Measurements from ENCODE around the gene DENND1A. TPM values are rescaled to one million over a fixed set of nuclear protein-coding genes. Genes with fewer than 3 reads are reported as not detected.

DENND1A gene
- polyA plus RNA-seq, 1 experiment, result 16.2 TPM

GRCh38 chr9:123955637-123956036, 25.7 kb upstream of the DENND1A start:
- no peak for TF ChIP-seq CTCF (IDR thresholded peaks at IDR 0.05; ENCODE audit: low read depth, low read length)
- ChIA-PET POLR2A (no interaction called here), CTCF (interaction anchor here (0.6 kb wide), 1 partner anchor 278 kb away, joined by 4 read pairs; no protein-coding TSS in a partner anchor)

GRCh38 chr9:123954518-123955280, 24.8 kb upstream of the DENND1A start:
- no peak for DNase-seq (ENCODE audit: low read depth, low spot score)
- ChIA-PET POLR2A (no interaction called here), CTCF (no interaction called here)
- H3K4me3 ChIP-seq (ENCODE audit: low read depth, low read length), result no peak overlapping the region
- peaks cover 2% of the 10 kb centered on the region; the same call in 1 of the 2 replicates for H3K9me3 ChIP-seq (ENCODE audit: control insufficient read depth, insufficient read depth, low read length)
- peaks cover 16% of the 10 kb centered on the region for H3K27me3 ChIP-seq (ENCODE audit: control insufficient read depth, insufficient read depth, low read length)
- H3K27ac ChIP-seq (ENCODE audit: low read depth, low read length), result no peak overlapping the region
- no peak for TF ChIP-seq CTCF (IDR thresholded peaks at IDR 0.05; ENCODE audit: low read depth, low read length)

More at GRCh38 chr9:123955637-123956036, 25.7 kb upstream of the DENND1A start:
- no peak overlapping the region for H3K27ac ChIP-seq (ENCODE audit: low read depth, low read length)
- no peak overlapping the region for H3K4me3 ChIP-seq (ENCODE audit: low read depth, low read length)
- no peak for DNase-seq (ENCODE audit: low read depth, low spot score)
- peaks cover 19% of the 10 kb centered on the region for H3K27me3 ChIP-seq (ENCODE audit: control insufficient read depth, insufficient read depth, low read length)
- H3K9me3 ChIP-seq (ENCODE audit: control insufficient read depth, insufficient read depth, low read length), result peaks cover 2% of the 10 kb centered on the region; the same call in 1 of the 2 replicates

DNA sequence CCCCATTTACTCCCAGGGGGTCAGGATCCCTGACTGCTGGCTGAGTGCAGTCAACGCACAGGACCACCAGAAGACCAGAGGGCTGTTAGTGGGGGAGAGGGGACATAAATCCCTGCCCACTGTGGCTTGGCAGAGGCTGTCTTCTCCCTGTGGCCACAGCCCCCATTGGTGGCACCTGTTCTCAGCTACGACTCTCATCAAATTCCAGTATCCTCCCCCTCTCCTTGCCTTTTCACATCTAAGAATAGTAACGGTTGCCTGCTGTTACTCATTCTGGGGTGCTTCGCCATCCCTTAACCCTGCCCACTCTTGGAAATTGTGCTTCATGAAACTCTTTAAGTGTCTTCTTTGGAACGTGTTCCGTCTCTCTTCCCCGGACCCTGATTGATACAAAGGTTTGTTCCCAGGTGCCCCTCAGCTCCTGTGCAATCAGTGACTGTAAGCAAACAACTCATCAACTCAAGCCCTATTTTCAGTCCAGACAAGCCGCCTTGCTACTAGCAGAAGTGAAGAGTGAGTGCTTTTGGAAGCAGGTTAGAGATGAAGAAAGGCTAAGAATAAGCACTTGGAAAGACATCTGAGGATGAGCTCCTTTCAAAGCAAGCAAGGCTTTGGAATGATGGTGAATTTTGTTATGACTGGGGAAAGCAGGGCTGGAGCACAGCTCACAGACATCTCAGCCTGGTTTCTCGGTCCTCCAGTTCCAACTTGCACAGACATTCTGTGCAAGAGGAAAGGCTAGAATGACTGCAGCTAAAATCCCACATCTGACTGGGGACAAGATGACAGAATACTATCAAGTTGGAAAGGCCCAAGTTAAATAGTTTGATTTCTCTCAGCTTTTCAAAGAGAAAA, 22.9 kb upstream of the DENND1A start:
- no peak for DNase-seq (ENCODE audit: low read depth, low spot score)
- no peak overlapping the region for H3K4me3 ChIP-seq (ENCODE audit: low read depth, low read length)
- CTCF ChIA-PET, result no interaction called here
- POLR2A ChIA-PET, result interaction anchor here (0.6 kb wide), 1 partner anchor 311 kb away, joined by 3 read pairs; no protein-coding TSS in a partner anchor
- no peaks in the 10 kb centered on the region for H3K9me3 ChIP-seq (ENCODE audit: control insufficient read depth, insufficient read depth, low read length)
- peaks cover 8% of the 10 kb centered on the region for H3K27me3 ChIP-seq (ENCODE audit: control insufficient read depth, insufficient read depth, low read length)
- H3K27ac ChIP-seq (ENCODE audit: low read depth, low read length), result no peak overlapping the region
- TF ChIP-seq CTCF (IDR thresholded peaks at IDR 0.05; ENCODE audit: low read depth, low read length), result no peak

GRCh38 chr9:123948286-123948685, 18.4 kb upstream of the DENND1A start:
- POLR2A ChIA-PET, result no interaction called here
- no peak overlapping the region for H3K4me3 ChIP-seq (ENCODE audit: low read depth, low read length)
- DNase-seq (ENCODE audit: low read depth, low spot score), result no peak
- peak overlapping the region; percentile 11 for H3K27ac ChIP-seq (ENCODE audit: low read depth, low read length)
- no peaks in the 10 kb centered on the region for H3K9me3 ChIP-seq (ENCODE audit: control insufficient read depth, insufficient read depth, low read length)
- H3K27me3 ChIP-seq (ENCODE audit: control insufficient read depth, insufficient read depth, low read length), result peaks cover 8% of the 10 kb centered on the region
- no peak for TF ChIP-seq CTCF (IDR thresholded peaks at IDR 0.05; ENCODE audit: low read depth, low read length)
- CTCF ChIA-PET, result no interaction called here

- POLR2A ChIA-PET, result no interaction called here
- CTCF ChIA-PET, result no interaction called here
Measured at GRCh38 chr9:123947326-123947725, 17.4 kb upstream of the DENND1A start.

More at GRCh38 chr9:123947326-123947725, 17.4 kb upstream of the DENND1A start:
- Histone ChIP-seq H3K4me3 (ENCODE audit: low read depth, low read length) (no peak overlapping the region), H3K9me3 (ENCODE audit: control insufficient read depth, insufficient read depth, low read length) (no peaks in the 10 kb centered on the region), H3K27me3 (ENCODE audit: control insufficient read depth, insufficient read depth, low read length) (peaks cover 6% of the 10 kb centered on the region), H3K27ac (ENCODE audit: low read depth, low read length) (no peak overlapping the region)
- no peak for DNase-seq (ENCODE audit: low read depth, low spot score)
- no peak for TF ChIP-seq CTCF (IDR thresholded peaks at IDR 0.05; ENCODE audit: low read depth, low read length)
